K562 (cell line): Measurements from ENCODE around the gene CPOX. TPM values are rescaled to one million over a fixed set of nuclear protein-coding genes. Genes with fewer than 3 reads are reported as not detected.

Experiments used
- BRCA1 ChIP-seq, 2 experiments: fragments of 450-650 bp in 1 of 2; sonication (generic) in 1 of 2; formaldehyde crosslinking in 1 of 2; IDR thresholded peaks; 2 replicates each; pipeline versions ENCODE4 v1.5.0 to v1.6.1; 2017 to 2020; ENCODE audit warnings: mild to moderate bottlenecking in 1 of 2, missing genetic modification reagents in 1 of 2
- FOXO4 ChIP-seq: fragments of 450-650 bp; formaldehyde crosslinking; IDR thresholded peaks from 2 replicates; pipeline ENCODE4 v1.4.0; 2020; ENCODE audit warnings: mild to moderate bottlenecking, moderate library complexity
- HNRNPH1 ChIP-seq: fragments of 200-400 bp; formaldehyde crosslinking; optimal IDR thresholded peaks from 2 replicates; pipeline ENCODE3; 2017; ENCODE audit warnings: low read depth, mild to moderate bottlenecking, low read length, moderate library complexity
- ZBTB1 ChIP-seq: sonication (generic); formaldehyde crosslinking; IDR thresholded peaks from 2 replicates; pipeline ENCODE4 v1.8.1; 2023; ENCODE audit warnings: missing genetic modification reagents, low read depth, mild to moderate bottlenecking, borderline replicate concordance
- polyA plus RNA-seq, 8 experiments: library from polyadenylated mRNA; depleted of rRNA in 4 of 8; stranded (reverse) in 5 of 8; unstranded in 3 of 8; fragments of >200 nt; fragmentation: Nextera tagmentation in 2 of 8; fragmentation: Illumina TruSeq in 1 of 8; extraction: Ambion mirVana in 2 of 8; extraction: Trizol in 1 of 8; gene quantifications; 2 replicates each; pipeline versions ENCODE4 v1.2.1 to v1.2.3, GENCODE V29; 2011 to 2014; ENCODE audit warnings: inconsistent platforms in 1 of 8, missing spikeins in 1 of 8
- total RNA-seq, 7 experiments: library from RNA; depleted of rRNA in 6 of 7; stranded (reverse); fragments of >200 nt in 6 of 7; fragmentation: Illumina TruSeq in 2 of 7; extraction: Trizol in 2 of 7; gene quantifications; 2 replicates each; pipeline versions ENCODE4 v1.2.1 to v1.2.3, GENCODE V29; 2011 to 2021; ENCODE audit warnings: low replicate concordance in 1 of 7
- TF ChIP-seq, protein P1 (sequence below): fragments of 450-650 bp; IDR thresholded peaks from 2 replicates; pipeline ENCODE4 v1.6.1; 2016
- TF ChIP-seq, protein P2 (sequence below): fragments of 150-350 bp; conservative IDR thresholded peaks from 2 replicates; pipeline ENCODE4 v1.6.1; 2014; ENCODE audit warnings: low read length

Gene CPOX
- total and polyA plus RNA-seq, 9 of the 15 experiments (the other 6 are each of a cell fraction or from before 2014, with no cell fraction given): 14.6 to 82.1 (median 24.8) TPM

DNA sequence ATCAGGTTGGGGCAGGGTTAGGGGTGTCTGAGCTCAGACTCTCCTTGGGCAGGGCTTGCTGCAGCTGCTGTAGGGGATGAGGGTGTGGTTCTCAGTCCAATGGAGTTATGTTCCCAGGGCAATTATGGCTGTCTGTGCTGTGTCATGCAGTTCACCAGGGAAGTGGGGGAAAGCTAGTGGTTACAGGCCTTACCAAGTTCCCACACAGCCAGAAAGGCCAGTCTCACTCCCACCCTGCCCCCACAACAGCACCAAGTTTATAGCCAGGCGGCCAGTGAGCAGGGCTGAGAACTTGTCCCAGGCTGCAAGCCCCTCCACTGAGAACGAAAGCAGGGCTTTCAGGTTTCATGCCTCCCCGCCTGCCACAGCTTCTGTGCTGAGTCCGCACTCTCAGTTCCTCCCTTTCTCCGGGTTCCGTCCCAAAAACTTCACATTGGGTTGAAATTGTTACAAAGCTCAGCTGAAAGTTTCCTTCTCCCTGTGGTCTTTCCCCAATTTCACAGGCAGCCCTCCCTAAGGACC is 19.6 kb upstream of the CPOX start (continued):
- TF ChIP-seq, protein P1, sequence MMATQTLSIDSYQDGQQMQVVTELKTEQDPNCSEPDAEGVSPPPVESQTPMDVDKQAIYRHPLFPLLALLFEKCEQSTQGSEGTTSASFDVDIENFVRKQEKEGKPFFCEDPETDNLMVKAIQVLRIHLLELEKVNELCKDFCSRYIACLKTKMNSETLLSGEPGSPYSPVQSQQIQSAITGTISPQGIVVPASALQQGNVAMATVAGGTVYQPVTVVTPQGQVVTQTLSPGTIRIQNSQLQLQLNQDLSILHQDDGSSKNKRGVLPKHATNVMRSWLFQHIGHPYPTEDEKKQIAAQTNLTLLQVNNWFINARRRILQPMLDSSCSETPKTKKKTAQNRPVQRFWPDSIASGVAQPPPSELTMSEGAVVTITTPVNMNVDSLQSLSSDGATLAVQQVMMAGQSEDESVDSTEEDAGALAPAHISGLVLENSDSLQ: no peak
- no peak for TF ChIP-seq FOXO4 (CRISPR knock-in tag)
- TF ChIP-seq BRCA1 (IDR thresholded peaks at IDR 0.05): no peak
- no peak for TF ChIP-seq BRCA1 (CRISPR knock-in tag; IDR thresholded peaks at IDR 0.05)
- TF ChIP-seq, protein P2, sequence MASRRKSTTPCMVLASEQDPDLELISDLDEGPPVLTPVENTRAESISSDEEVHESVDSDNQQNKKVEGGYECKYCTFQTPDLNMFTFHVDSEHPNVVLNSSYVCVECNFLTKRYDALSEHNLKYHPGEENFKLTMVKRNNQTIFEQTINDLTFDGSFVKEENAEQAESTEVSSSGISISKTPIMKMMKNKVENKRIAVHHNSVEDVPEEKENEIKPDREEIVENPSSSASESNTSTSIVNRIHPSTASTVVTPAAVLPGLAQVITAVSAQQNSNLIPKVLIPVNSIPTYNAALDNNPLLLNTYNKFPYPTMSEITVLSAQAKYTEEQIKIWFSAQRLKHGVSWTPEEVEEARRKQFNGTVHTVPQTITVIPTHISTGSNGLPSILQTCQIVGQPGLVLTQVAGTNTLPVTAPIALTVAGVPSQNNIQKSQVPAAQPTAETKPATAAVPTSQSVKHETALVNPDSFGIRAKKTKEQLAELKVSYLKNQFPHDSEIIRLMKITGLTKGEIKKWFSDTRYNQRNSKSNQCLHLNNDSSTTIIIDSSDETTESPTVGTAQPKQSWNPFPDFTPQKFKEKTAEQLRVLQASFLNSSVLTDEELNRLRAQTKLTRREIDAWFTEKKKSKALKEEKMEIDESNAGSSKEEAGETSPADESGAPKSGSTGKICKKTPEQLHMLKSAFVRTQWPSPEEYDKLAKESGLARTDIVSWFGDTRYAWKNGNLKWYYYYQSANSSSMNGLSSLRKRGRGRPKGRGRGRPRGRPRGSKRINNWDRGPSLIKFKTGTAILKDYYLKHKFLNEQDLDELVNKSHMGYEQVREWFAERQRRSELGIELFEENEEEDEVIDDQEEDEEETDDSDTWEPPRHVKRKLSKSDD: no peak
- no peak for TF ChIP-seq ZBTB1 (CRISPR knock-in tag)
- TF ChIP-seq HNRNPH1: no peak
